IMR-90 (cell line): ENCODE results near the gene BPIFA1. TPM values are rescaled to one million over a fixed set of nuclear protein-coding genes. Genes with fewer than 3 reads are reported as not detected.

Source experiments
- ATAC-seq: fragments of 200-7000 bp; cut with Tn5 transposase; 2 replicates; pipeline ENCODE4 v1.9.1; 2020; ENCODE audit warnings: low read depth, mild to moderate bottlenecking, moderate library complexity
- BruUV-seq: library from RNA; stranded (reverse); fragments of 400-500 nt; replicated peaks from 2 replicates; lab custom pipeline; 2021; lab: Mats Ljungman, UMichigan
- CTCF ChIA-PET: fragments of 300-600 bp; formaldehyde crosslinking; extraction: SDS; loops from one replicate; lab custom pipeline; 2021; ENCODE audit warnings: antibody characterized with exemption; lab: Yijun Ruan, JAX
- POLR2A ChIA-PET: fragments of 300-600 bp; sonication (Branson Sonifier 250); formaldehyde crosslinking; loops from one replicate; lab custom pipeline; 2022; ENCODE audit warnings: antibody characterized with exemption; ENCODE audit not compliant: unreplicated experiment; lab: Charles Lee
- DNase-seq: peaks from one replicate; pipeline ENCODE4 v3.0.0; 2013
- H2AFZ ChIP-seq: replicated peaks from 2 replicates; pipeline ENCODE3; 2013; ENCODE audit warnings: low read length, mild to moderate bottlenecking; ENCODE audit not compliant: poor library complexity
- H2AK5ac ChIP-seq: 2 replicates; pipeline ENCODE4 v1.6.1; 2013; ENCODE audit warnings: low read depth, low read length, inconsistent platforms
- H2AK9ac ChIP-seq: replicated peaks from 2 replicates; pipeline ENCODE3; 2013; ENCODE audit warnings: mild to moderate bottlenecking, low read depth, low read length, moderate library complexity; ENCODE audit not compliant: poor library complexity
- H2BK120ac ChIP-seq: 2 replicates; pipeline ENCODE4 v1.6.1; 2013; ENCODE audit warnings: low read depth, low read length, inconsistent platforms
- H2BK15ac ChIP-seq: 3 replicates; pipeline ENCODE4 v1.6.1; 2013; ENCODE audit warnings: low read depth, low read length, inconsistent platforms
- H2BK20ac ChIP-seq: 2 replicates; pipeline ENCODE4 v1.6.1; 2013; ENCODE audit warnings: low read depth, mild to moderate bottlenecking, inconsistent platforms, low read length, moderate library complexity
- H2BK5ac ChIP-seq: 2 replicates; pipeline ENCODE4 v1.6.1; 2013; ENCODE audit warnings: mild to moderate bottlenecking, low read depth, low read length, inconsistent platforms; ENCODE audit not compliant: poor library complexity, severe bottlenecking
- H3K14ac ChIP-seq: replicated peaks from 2 replicates; pipeline ENCODE4 v1.6.1; 2013; ENCODE audit warnings: low read depth, low read length, inconsistent platforms
- H3K18ac ChIP-seq: 2 replicates; pipeline ENCODE4 v1.6.1; 2013; ENCODE audit warnings: low read depth, low read length, control low read depth
- H3K23ac ChIP-seq: 2 replicates; pipeline ENCODE4 v1.6.1; 2013; ENCODE audit warnings: low read depth, low read length, inconsistent platforms
- H3K27ac ChIP-seq: 2 replicates; pipeline ENCODE4 v1.5.1; 2013; ENCODE audit warnings: mild to moderate bottlenecking, control low read depth, low read length; ENCODE audit not compliant: insufficient read depth
- H3K27me3 ChIP-seq: 2 replicates; pipeline ENCODE4 v1.6.1; 2013; ENCODE audit warnings: low read length; ENCODE audit not compliant: control insufficient read depth, insufficient read depth
- H3K36me3 ChIP-seq: 2 replicates; pipeline ENCODE4 v1.6.1; 2013; ENCODE audit warnings: low read length, mixed read lengths; ENCODE audit not compliant: control insufficient read depth, insufficient read depth
- H3K4ac ChIP-seq: 2 replicates; pipeline ENCODE4 v1.6.1; 2013; ENCODE audit warnings: low read depth, low read length, inconsistent platforms
- H3K4me1 ChIP-seq: 2 replicates; pipeline ENCODE4 v1.6.1; 2013; ENCODE audit warnings: low read length, mixed read lengths; ENCODE audit not compliant: control insufficient read depth, insufficient read depth
- H3K4me2 ChIP-seq: 2 replicates; pipeline ENCODE4 v1.6.1; 2013; ENCODE audit warnings: low read depth, mild to moderate bottlenecking, control low read depth, low read length, moderate library complexity
- H3K4me3 ChIP-seq: 2 replicates; pipeline ENCODE4 v1.5.1; 2013; ENCODE audit warnings: low read depth, mild to moderate bottlenecking, control low read depth, low read length, moderate library complexity; ENCODE audit not compliant: insufficient read depth
- H3K56ac ChIP-seq: 2 replicates; pipeline ENCODE4 v1.6.1; 2013; ENCODE audit warnings: low read length, inconsistent platforms; ENCODE audit not compliant: insufficient read depth; ENCODE audit errors: extremely low read depth
- H3K79me1 ChIP-seq, 2 experiments: 2 replicates each; pipeline ENCODE4 v1.6.1; 2013; ENCODE audit warnings: low read length in 2 of 2, inconsistent platforms in 1 of 2, low read depth in 1 of 2
- H3K9ac ChIP-seq: 2 replicates; pipeline ENCODE4 v1.6.1; 2013; ENCODE audit warnings: low read depth, low read length, control low read depth
- H3K9me1 ChIP-seq: 2 replicates; pipeline ENCODE4 v1.6.1; 2013; ENCODE audit warnings: low read length, inconsistent platforms; ENCODE audit not compliant: insufficient read depth
- H3K9me3 ChIP-seq: 2 replicates; pipeline ENCODE4 v1.6.1; 2013; ENCODE audit warnings: low read length; ENCODE audit not compliant: control insufficient read depth, insufficient read depth
- H4K20me1 ChIP-seq: 2 replicates; pipeline ENCODE4 v1.6.1; 2013; ENCODE audit warnings: low read length, inconsistent platforms; ENCODE audit not compliant: insufficient read depth
- H4K5ac ChIP-seq: 2 replicates; pipeline ENCODE4 v1.6.1; 2013; ENCODE audit warnings: mild to moderate bottlenecking, low read depth, low read length, control low read depth
- H4K8ac ChIP-seq, 2 experiments: 2 replicates each; pipeline ENCODE4 v1.6.1; 2013; ENCODE audit warnings: low read depth in 2 of 2, low read length in 2 of 2, control low read depth in 1 of 2, inconsistent platforms in 1 of 2
- H4K91ac ChIP-seq: 2 replicates; pipeline ENCODE4 v1.6.1; 2013; ENCODE audit warnings: low read depth, low read length, inconsistent platforms; ENCODE audit not compliant: insufficient read depth
- BHLHE40 ChIP-seq: fragments of 150-350 bp; IDR thresholded peaks from 2 replicates; pipeline ENCODE4 v1.6.1; 2016; ENCODE audit warnings: mild to moderate bottlenecking, low read depth, low read length
- CEBPB ChIP-seq: IDR thresholded peaks from 2 replicates; pipeline ENCODE4 v1.6.1; 2012; ENCODE audit warnings: low read depth, low read length, improper control_type of control experiment
- CHD1 ChIP-seq: IDR thresholded peaks from 2 replicates; pipeline ENCODE4 v1.6.1; 2012; ENCODE audit warnings: low read depth, low read length, improper control_type of control experiment
- ELK1 ChIP-seq: fragments of 150-350 bp; IDR thresholded peaks from 2 replicates; pipeline ENCODE4 v1.6.1; 2016; ENCODE audit warnings: low read depth, mild to moderate bottlenecking, low read length, moderate library complexity, borderline replicate concordance
- FOS ChIP-seq: fragments of 150-350 bp; IDR thresholded peaks from 2 replicates; pipeline ENCODE4 v1.6.1; 2016; ENCODE audit warnings: low read depth, low read length
- MAFK ChIP-seq: IDR thresholded peaks from 2 replicates; pipeline ENCODE4 v1.6.1; 2012; ENCODE audit warnings: low read depth, low read length, improper control_type of control experiment
- MAZ ChIP-seq: IDR thresholded peaks from 2 replicates; pipeline ENCODE4 v1.6.1; 2012; ENCODE audit warnings: low read depth, mild to moderate bottlenecking, low read length, improper control_type of control experiment, moderate library complexity, borderline replicate concordance
- MXI1 ChIP-seq: IDR thresholded peaks from 2 replicates; pipeline ENCODE4 v1.6.1; 2012; ENCODE audit warnings: low read depth, mild to moderate bottlenecking, low read length, moderate library complexity, borderline replicate concordance
- NFE2L2 ChIP-seq: fragments of 150-350 bp; IDR thresholded peaks from 2 replicates; pipeline ENCODE4 v1.6.1; 2016; ENCODE audit warnings: low read depth, mild to moderate bottlenecking, low read length
- POLR2A ChIP-seq: IDR thresholded peaks from 2 replicates; pipeline ENCODE4 v1.6.1; 2012; ENCODE audit warnings: mild to moderate bottlenecking, low read depth, low read length
- RAD21 ChIP-seq: IDR thresholded peaks from 2 replicates; pipeline ENCODE4 v1.6.1; 2012; ENCODE audit warnings: low read length, improper control_type of control experiment
- RCOR1 ChIP-seq: IDR thresholded peaks from 2 replicates; pipeline ENCODE4 v1.6.1; 2012; ENCODE audit warnings: mild to moderate bottlenecking, low read length, improper control_type of control experiment; ENCODE audit not compliant: insufficient replicate concordance
- RFX5 ChIP-seq: IDR thresholded peaks from 2 replicates; pipeline ENCODE4 v1.8.0; 2012; ENCODE audit warnings: low read depth, mild to moderate bottlenecking, low read length, moderate library complexity
- SMC3 ChIP-seq: fragments of 150-350 bp; IDR thresholded peaks from 2 replicates; pipeline ENCODE4 v1.6.1; 2016; ENCODE audit warnings: low read depth, mild to moderate bottlenecking, antibody characterized with exemption, low read length, moderate library complexity
- USF2 ChIP-seq: fragments of 150-350 bp; IDR thresholded peaks from 2 replicates; pipeline ENCODE4 v1.6.1; 2017; ENCODE audit warnings: mild to moderate bottlenecking, antibody characterized with exemption, low read length, low read depth
- WGBS, 2 experiments: methylation state at CpG; one replicate each; pipeline versions ENCODE4 v1.1.5 to v1.1.7; 2013; ENCODE audit warnings: missing lambda C conversion rate in 2 of 2; ENCODE audit not compliant: insufficient read length in 1 of 2; ENCODE audit errors: extremely low coverage in 2 of 2; 5-methylcytosine and 5-hydroxymethylcytosine counted together
- dilution Hi-C: fragments of 300-500 bp; cut with HindIII; formaldehyde crosslinking; loops from one replicate; pipeline ENCODE4 v1.14.3; 2018; ENCODE audit warnings: low sequenced_read_pairs; ENCODE audit not compliant: unreplicated experiment
- in situ Hi-C: fragments of 300-500 bp; cut with MboI; formaldehyde crosslinking; loops from 3 replicates; pipeline ENCODE4 v1.14.3; 2019; ENCODE audit warnings: low sequenced_read_pairs, inconsistent platforms, mixed read lengths
- intact Hi-C: fragments of 100-400 bp; cut with micrococcal nuclease; formaldehyde crosslinking; loops from 2 replicates; pipeline ENCODE4 v1.10.0; 2022
- polyA plus RNA-seq, 3 experiments: library from polyadenylated mRNA; depleted of rRNA; stranded (reverse); fragments of >200 nt; gene quantifications; 2 replicates each; pipeline ENCODE4 v1.2.3, GENCODE V29; 2012; ENCODE audit warnings: low replicate concordance in 1 of 3
- total RNA-seq: library from RNA; depleted of rRNA; stranded (reverse); fragments of >200 nt; gene quantifications from 2 replicates; pipeline ENCODE4 v1.2.3, GENCODE V29; 2012
- TF ChIP-seq, protein P1 (sequence below): conservative IDR thresholded peaks from 2 replicates; pipeline ENCODE4 v1.5.1; 2012; ENCODE audit warnings: mild to moderate bottlenecking, low read depth, low read length, improper control_type of control experiment

The BPIFA1 gene
- total and polyA plus RNA-seq, 2 of the 4 experiments (the other 2 are of a cell fraction) = not detected

- H3K79me1 ChIP-seq = no peaks in the 10 kb centered on the region
- no peak overlapping the region for H3K23ac ChIP-seq
- no peak overlapping the region for H4K91ac ChIP-seq
- no peaks in the 10 kb centered on the region for H4K20me1 ChIP-seq
- no peaks in the 10 kb centered on the region for H3K9me3 ChIP-seq
- no peak overlapping the region for H3K56ac ChIP-seq
- H3K18ac ChIP-seq = no peak overlapping the region
- intact Hi-C loops (no loop called here), dilution Hi-C loops (no loop called here), in situ Hi-C loops (no loop called here)
- H3K4me3 ChIP-seq = no peak overlapping the region
- ATAC-seq (no peak), DNase-seq (no peak)
- H2AFZ ChIP-seq = no peak overlapping the region
- H3K9me1 ChIP-seq = no peaks in the 10 kb centered on the region
- no peak overlapping the region for H2BK20ac ChIP-seq
- H2AK9ac ChIP-seq = no peak overlapping the region
- no peak overlapping the region for H3K9ac ChIP-seq
- no peak overlapping the region for H4K5ac ChIP-seq
- WGBS, 2 experiments = 50% methylated on average over 2 of the region's 5 CpGs; no CpG with 5 or more reads in 1 of the 2 experiments
- H3K4me2 ChIP-seq = no peak overlapping the region
- no peaks in the 10 kb centered on the region for H3K4me1 ChIP-seq
- ChIA-PET POLR2A (interaction anchor here (0.7 kb wide), 1 partner anchor 10 kb away, joined by 9 read pairs; no protein-coding TSS in a partner anchor), CTCF (no interaction called here)
- H3K36me3 ChIP-seq = no peaks in the 10 kb centered on the region
- no TSS peak for BruUV-seq
- no peak overlapping the region for H3K4ac ChIP-seq
- TF ChIP-seq MAZ = no peak
- TF ChIP-seq CEBPB = no peak
- TF ChIP-seq SMC3 = no peak
- TF ChIP-seq MAFK = no peak
- TF ChIP-seq RFX5 = no peak
- TF ChIP-seq, protein P1, sequence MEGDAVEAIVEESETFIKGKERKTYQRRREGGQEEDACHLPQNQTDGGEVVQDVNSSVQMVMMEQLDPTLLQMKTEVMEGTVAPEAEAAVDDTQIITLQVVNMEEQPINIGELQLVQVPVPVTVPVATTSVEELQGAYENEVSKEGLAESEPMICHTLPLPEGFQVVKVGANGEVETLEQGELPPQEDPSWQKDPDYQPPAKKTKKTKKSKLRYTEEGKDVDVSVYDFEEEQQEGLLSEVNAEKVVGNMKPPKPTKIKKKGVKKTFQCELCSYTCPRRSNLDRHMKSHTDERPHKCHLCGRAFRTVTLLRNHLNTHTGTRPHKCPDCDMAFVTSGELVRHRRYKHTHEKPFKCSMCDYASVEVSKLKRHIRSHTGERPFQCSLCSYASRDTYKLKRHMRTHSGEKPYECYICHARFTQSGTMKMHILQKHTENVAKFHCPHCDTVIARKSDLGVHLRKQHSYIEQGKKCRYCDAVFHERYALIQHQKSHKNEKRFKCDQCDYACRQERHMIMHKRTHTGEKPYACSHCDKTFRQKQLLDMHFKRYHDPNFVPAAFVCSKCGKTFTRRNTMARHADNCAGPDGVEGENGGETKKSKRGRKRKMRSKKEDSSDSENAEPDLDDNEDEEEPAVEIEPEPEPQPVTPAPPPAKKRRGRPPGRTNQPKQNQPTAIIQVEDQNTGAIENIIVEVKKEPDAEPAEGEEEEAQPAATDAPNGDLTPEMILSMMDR = no peak
- TF ChIP-seq USF2 = no peak
- TF ChIP-seq CHD1 = no peak
- TF ChIP-seq POLR2A = no peak
- no peak for TF ChIP-seq RAD21
- no peak for TF ChIP-seq RCOR1
- TF ChIP-seq NFE2L2 = no peak
- TF ChIP-seq FOS = no peak
- no peak for TF ChIP-seq BHLHE40
- no peak for TF ChIP-seq MXI1
- no peak for TF ChIP-seq ELK1
- no peak overlapping the region for H2BK15ac ChIP-seq
- no peak overlapping the region for H3K27ac ChIP-seq
- no peak overlapping the region for H2BK5ac ChIP-seq
- no peak overlapping the region for H4K8ac ChIP-seq
- H3K14ac ChIP-seq = no peak overlapping the region
- H3K27me3 ChIP-seq = peaks cover 1% of the 10 kb centered on the region; the same call in 1 of the 2 replicates
- H2AK5ac ChIP-seq = no peak overlapping the region
- no peak overlapping the region for H2BK120ac ChIP-seq
These were observed 21.4 kb downstream of the BPIFA1 start for GRCh38 chr20:33257237-33257636.
